Measurements from ENCODE around the gene CARS1. TPM values are rescaled to one million over a fixed set of nuclear protein-coding genes. Genes with fewer than 3 reads are reported as not detected.

Gene CARS1
- total and polyA plus RNA-seq, 2 of the 8 experiments (the other 6 are each of a cell fraction or from before 2014, with no cell fraction given), result 44.1 to 100 TPM

- POLR2A ChIA-PET (ENCODE audit: partially characterized antibody), result interaction anchor here (0.7 to 1.5 kb wide), 6 partner anchors 12 to 438 kb away, joined by 3 read pairs; partner anchors contain the start of gene NAP1L4
- H4K20me1 ChIP-seq (replicated peaks in 1 of 2; ENCODE audit: control insufficient read depth in 1 of 2, insufficient read depth in 2 of 2, low read length in 2 of 2), result peaks cover 6 to 26% of the 10 kb centered on the region in 2 experiments
- no peak overlapping the region for H4K91ac ChIP-seq (replicated peaks; ENCODE audit: insufficient read length, low read length)
- TF ChIP-seq SIRT6 (IDR thresholded peaks at IDR 0.05; ENCODE audit: low read length) (no peak), SIN3A (conservative IDR thresholded peaks at IDR 0.05 in 1 of 2, IDR thresholded peaks at IDR 0.05 in 1 of 2; ENCODE audit: low read depth in 1 of 2, low read length in 2 of 2) (peak in 1 of 2 experiments; percentile 75; a peak in 2 of 4 replicates), GABPA (IDR thresholded peaks at IDR 0.05; ENCODE audit: borderline replicate concordance, insufficient read depth, low read length) (no peak), KDM1A (IDR thresholded peaks at IDR 0.05; ENCODE audit: borderline replicate concordance, low read length) (no peak), JUND (IDR thresholded peaks at IDR 0.05; ENCODE audit: low read length) (no peak), EGR1 (IDR thresholded peaks at IDR 0.05; ENCODE audit: borderline replicate concordance, low read depth, low read length) (no peak), GTF2F1 (IDR thresholded peaks at IDR 0.05; ENCODE audit: borderline replicate concordance, low read depth, low read length) (no peak), CHD1 (IDR thresholded peaks at IDR 0.05; ENCODE audit: low read depth, low read length) (no peak), CTCF (IDR thresholded peaks at IDR 0.05; ENCODE audit: control extremely low read depth in 1 of 3, insufficient read depth in 1 of 3, low read depth in 1 of 3, low read length in 3 of 3) (peak; percentile 46 to 60 (median 51)), RXRA (IDR thresholded peaks at IDR 0.05; ENCODE audit: insufficient read depth, low read depth, low read length) (no peak), RAD21 (IDR thresholded peaks at IDR 0.05 in 1 of 2, conservative IDR thresholded peaks at IDR 0.05 in 1 of 2; ENCODE audit: low read depth in 2 of 2, low read length in 2 of 2) (peak; percentile 50 to 58)
Observed at GRCh38 chr11:2975594-2975993, 81.6 kb downstream of the CARS1 start.

More at GRCh38 chr11:2975594-2975993, 81.6 kb downstream of the CARS1 start:
- WGBS, 2 experiments (ENCODE audit: extremely low coverage in 1 of 2, insufficient coverage in 1 of 2, insufficient read length in 1 of 2, insufficient replicate concordance in 2 of 2, low coverage in 1 of 2, low lambda C conversion rate in 2 of 2, missing lambda C conversion rate in 1 of 2), result 91% methylated on average over 4 of the region's 4 CpGs; no CpG with 5 or more reads in 1 of the 2 experiments
- Histone ChIP-seq H3K79me2 (ENCODE audit: control insufficient read depth in 1 of 2, insufficient read depth in 2 of 2, low read length in 2 of 2) (peaks cover 4 to 72% of the 10 kb centered on the region in 2 experiments), H3K4me1 (replicated peaks in 1 of 4; ENCODE audit: control insufficient read depth in 3 of 4, insufficient read depth in 4 of 4, low read length in 3 of 4) (no peaks in the 10 kb centered on the region), H3K23ac (ENCODE audit: insufficient read length) (no peak overlapping the region), H2BK120ac (replicated peaks; ENCODE audit: low read depth, low read length) (no peak overlapping the region), H3K27me3 (replicated peaks in 1 of 4; ENCODE audit: control insufficient read depth in 3 of 4, extremely low read depth in 1 of 4, insufficient read depth in 3 of 4, low read length in 3 of 4) (no peaks in the 10 kb centered on the region), H3K4ac (replicated peaks; ENCODE audit: insufficient read length, low read depth, low read length) (no peak overlapping the region), H3K23me2 (ENCODE audit: low read depth, low read length) (no peaks in the 10 kb centered on the region), H3K4me2 (ENCODE audit: insufficient read depth in 1 of 2, low read depth in 2 of 2, low read length in 2 of 2) (no peak overlapping the region), H3K9ac (replicated peaks in 1 of 4; ENCODE audit: extremely low read depth in 1 of 4, low read depth in 3 of 4, low read length in 3 of 4) (no peak overlapping the region), H3K4me3 (ENCODE audit: extremely low read depth in 1 of 4, insufficient read depth in 2 of 4, low read depth in 3 of 4, low read length in 4 of 4) (no peak overlapping the region), H3K36me3 (ENCODE audit: control insufficient read depth in 2 of 4, insufficient read depth in 4 of 4, low read length in 3 of 4) (peaks cover 46 to 87% (median 68%) of the 10 kb centered on the region in 4 experiments), H2BK5ac (ENCODE audit: low read depth, low read length) (no peak overlapping the region), H2AFZ (ENCODE audit: low read length) (no peak overlapping the region), H3K18ac (ENCODE audit: extremely low read depth, low read length) (no peak overlapping the region), H4K8ac (ENCODE audit: extremely low read depth, insufficient read depth, low read length) (no peak overlapping the region), H3K9me3 (ENCODE audit: insufficient read depth in 2 of 2, low read depth in 1 of 2, low read length in 1 of 2) (no peaks in the 10 kb centered on the region), H4K5ac (ENCODE audit: insufficient read length, low read depth, low read length) (no peak overlapping the region), H2AK5ac (ENCODE audit: low read depth, low read length) (no peak overlapping the region), H2BK12ac (ENCODE audit: low read depth, low read length) (no peak overlapping the region), H3K79me1 (ENCODE audit: low read depth, low read length) (peaks cover 6% of the 10 kb centered on the region), H2BK20ac (ENCODE audit: low read length) (no peak overlapping the region), H2BK15ac (ENCODE audit: low read length) (no peak overlapping the region), H3K27ac (ENCODE audit: low read depth, low read length) (no peak overlapping the region), H3K56ac (replicated peaks; ENCODE audit: insufficient read length, low read depth, low read length) (no peak overlapping the region), H3K14ac (ENCODE audit: insufficient read length) (no peak overlapping the region)
- no peak for FAIRE-seq
- CTCF ChIA-PET (ENCODE audit: partially characterized antibody), result interaction anchor here (0.7 to 2.9 kb wide), 27 partner anchors 8 to 160 kb away, joined by 3 to 18 read pairs (median 4); partner anchors contain the start of genes NAP1L4 and PHLDA2
- no peak for DNase-seq (ENCODE audit: low read depth in 1 of 2, low spot score in 2 of 2)
